Neural progenitor cell (in vitro differentiated cells): ENCODE data around the gene NELFB. TPM values are rescaled to one million over a fixed set of nuclear protein-coding genes. Genes with fewer than 3 reads are reported as not detected.

Experiments used
- DNase-seq: peaks from one replicate; pipeline ENCODE4 v3.0.0-alpha.2; 2016; ENCODE audit warnings: low spot score
- H2AFZ ChIP-seq: fragments of 200-600 bp; sonication (generic); replicated peaks from 2 replicates; pipeline ENCODE4 v1.6.1; 2016; ENCODE audit warnings: antibody characterized with exemption
- H3F3A ChIP-seq: fragments of 200-600 bp; sonication (generic); 2 replicates; pipeline ENCODE4 v1.6.1; 2016; ENCODE audit warnings: antibody characterized with exemption, low read depth
- H3K27ac ChIP-seq: fragments of 200-600 bp; sonication (generic); 2 replicates; pipeline ENCODE4 v1.5.1; 2016; ENCODE audit warnings: mild to moderate bottlenecking
- H3K27me3 ChIP-seq: fragments of 200-600 bp; sonication (generic); 2 replicates; pipeline ENCODE4 v1.6.1; 2016; ENCODE audit warnings: mild to moderate bottlenecking, moderate library complexity
- H3K36me3 ChIP-seq: fragments of 200-600 bp; sonication (generic); 2 replicates; pipeline ENCODE4 v1.5.1; 2016
- H3K4me1 ChIP-seq: fragments of 200-600 bp; sonication (generic); 2 replicates; pipeline ENCODE4 v1.6.1; 2016; ENCODE audit warnings: mixed run types
- H3K4me2 ChIP-seq: fragments of 200-600 bp; sonication (generic); 2 replicates; pipeline ENCODE4 v1.6.1; 2016
- H3K4me3 ChIP-seq: fragments of 200-600 bp; sonication (generic); 2 replicates; pipeline ENCODE4 v1.5.1; 2016
- H3K79me2 ChIP-seq: fragments of 200-600 bp; sonication (generic); 2 replicates; pipeline ENCODE4 v1.6.1; 2016; ENCODE audit warnings: low read depth
- H3K9ac ChIP-seq: fragments of 200-600 bp; sonication (generic); 2 replicates; pipeline ENCODE4 v1.6.1; 2016
- H3K9me3 ChIP-seq: fragments of 200-600 bp; sonication (generic); 2 replicates; pipeline ENCODE4 v1.5.1; 2016; ENCODE audit warnings: low read depth
- H4K20me1 ChIP-seq: fragments of 200-600 bp; sonication (generic); 2 replicates; pipeline ENCODE4 v1.6.1; 2016; ENCODE audit warnings: low read depth
- H3K27ac Mint-ChIP-seq: 3 replicates; pipeline ENCODE4 v1.8.0; 2021; ENCODE audit warnings: mixed read lengths
- H3K27me3 Mint-ChIP-seq: 2 replicates; pipeline ENCODE4 v1.8.0; 2022; ENCODE audit warnings: low read depth, mild to moderate bottlenecking, inconsistent platforms, moderate library complexity, mixed read lengths; ENCODE audit not compliant: insufficient read depth
- H3K36me3 Mint-ChIP-seq: 3 replicates; pipeline ENCODE4 v1.8.0; 2021; ENCODE audit warnings: mixed read lengths
- H3K4me1 Mint-ChIP-seq: 3 replicates; pipeline ENCODE4 v1.8.0; 2021; ENCODE audit warnings: mixed read lengths
- H3K4me3 Mint-ChIP-seq: 3 replicates; pipeline ENCODE4 v1.8.0; 2021; ENCODE audit warnings: mild to moderate bottlenecking, moderate library complexity, mixed read lengths
- H3K9me3 Mint-ChIP-seq: 3 replicates; pipeline ENCODE4 v1.8.0; 2020; ENCODE audit warnings: mixed read lengths
- CTCF ChIP-seq: fragments of 200-600 bp; sonication (generic); IDR thresholded peaks from 2 replicates; pipeline ENCODE4 v1.5.1; 2017; ENCODE audit warnings: antibody characterized with exemption, mild to moderate bottlenecking
- EZH2 ChIP-seq: fragments of 200-600 bp; sonication (generic); IDR thresholded peaks from 2 replicates; pipeline ENCODE4 v1.6.1; 2017; ENCODE audit warnings: antibody characterized with exemption, mild to moderate bottlenecking, moderate library complexity
- EZH2phosphoT487 ChIP-seq: fragments of 200-600 bp; sonication (generic); IDR thresholded peaks from 2 replicates; pipeline ENCODE4 v1.6.1; 2017; ENCODE audit warnings: antibody characterized with exemption
- total RNA-seq: library from RNA; depleted of rRNA; stranded (reverse); fragments of >200 nt; gene quantifications from 2 replicates; pipeline ENCODE4 v1.2.3, GENCODE V29; 2015; ENCODE audit warnings: low replicate concordance

Gene NELFB
- total RNA-seq, 1 donor from 2014 or later = 35.2 TPM

DNA sequence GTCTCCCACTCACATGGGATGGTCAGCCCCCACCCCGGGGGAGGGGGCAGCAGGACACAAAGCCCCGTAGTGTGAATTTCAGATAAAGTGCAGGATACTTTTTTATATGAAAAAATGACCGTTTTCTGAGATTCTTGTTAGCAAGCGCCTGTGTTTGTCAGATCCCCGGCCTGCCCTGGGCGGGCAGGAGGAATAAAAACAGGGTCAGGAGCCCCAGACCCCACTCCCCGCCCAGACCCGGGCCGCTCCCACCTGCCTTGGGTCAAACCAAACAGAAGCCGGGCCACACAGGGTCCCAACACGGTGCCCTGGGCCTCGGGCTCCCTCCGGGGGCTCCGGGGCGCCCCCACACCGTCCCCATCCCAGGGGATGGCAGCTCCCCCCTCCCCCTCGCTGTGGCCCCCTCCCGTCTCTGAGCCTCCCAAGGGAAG, 60.5 kb downstream of the NELFB start:
- no peaks in the 10 kb centered on the region for H3K27me3 Mint-ChIP-seq
- DNase-seq = no peak
- TF ChIP-seq CTCF = no peak
- no peak for TF ChIP-seq EZH2
- no peak for TF ChIP-seq EZH2phosphoT487
- no peaks in the 10 kb centered on the region for H3K9me3 Mint-ChIP-seq
- Histone ChIP-seq H3K4me2 (peak overlapping the region; percentile 69), H3K79me2 (no peaks in the 10 kb centered on the region), H3K9ac (no peak overlapping the region), H3K9me3 (no peaks in the 10 kb centered on the region), H3K27ac (no peak overlapping the region), H4K20me1 (no peaks in the 10 kb centered on the region), H3K36me3 (no peaks in the 10 kb centered on the region), H3F3A (peaks cover 30% of the 10 kb centered on the region), H3K27me3 (no peaks in the 10 kb centered on the region), H3K4me1 (peaks cover 34% of the 10 kb centered on the region), H2AFZ (no peak overlapping the region), H3K4me3 (peak overlapping the region; percentile 14)
- no peaks in the 10 kb centered on the region for H3K36me3 Mint-ChIP-seq
- no peak overlapping the region for H3K4me3 Mint-ChIP-seq
- H3K27ac Mint-ChIP-seq = no peak overlapping the region
- peaks cover 23% of the 10 kb centered on the region for H3K4me1 Mint-ChIP-seq

DNA sequence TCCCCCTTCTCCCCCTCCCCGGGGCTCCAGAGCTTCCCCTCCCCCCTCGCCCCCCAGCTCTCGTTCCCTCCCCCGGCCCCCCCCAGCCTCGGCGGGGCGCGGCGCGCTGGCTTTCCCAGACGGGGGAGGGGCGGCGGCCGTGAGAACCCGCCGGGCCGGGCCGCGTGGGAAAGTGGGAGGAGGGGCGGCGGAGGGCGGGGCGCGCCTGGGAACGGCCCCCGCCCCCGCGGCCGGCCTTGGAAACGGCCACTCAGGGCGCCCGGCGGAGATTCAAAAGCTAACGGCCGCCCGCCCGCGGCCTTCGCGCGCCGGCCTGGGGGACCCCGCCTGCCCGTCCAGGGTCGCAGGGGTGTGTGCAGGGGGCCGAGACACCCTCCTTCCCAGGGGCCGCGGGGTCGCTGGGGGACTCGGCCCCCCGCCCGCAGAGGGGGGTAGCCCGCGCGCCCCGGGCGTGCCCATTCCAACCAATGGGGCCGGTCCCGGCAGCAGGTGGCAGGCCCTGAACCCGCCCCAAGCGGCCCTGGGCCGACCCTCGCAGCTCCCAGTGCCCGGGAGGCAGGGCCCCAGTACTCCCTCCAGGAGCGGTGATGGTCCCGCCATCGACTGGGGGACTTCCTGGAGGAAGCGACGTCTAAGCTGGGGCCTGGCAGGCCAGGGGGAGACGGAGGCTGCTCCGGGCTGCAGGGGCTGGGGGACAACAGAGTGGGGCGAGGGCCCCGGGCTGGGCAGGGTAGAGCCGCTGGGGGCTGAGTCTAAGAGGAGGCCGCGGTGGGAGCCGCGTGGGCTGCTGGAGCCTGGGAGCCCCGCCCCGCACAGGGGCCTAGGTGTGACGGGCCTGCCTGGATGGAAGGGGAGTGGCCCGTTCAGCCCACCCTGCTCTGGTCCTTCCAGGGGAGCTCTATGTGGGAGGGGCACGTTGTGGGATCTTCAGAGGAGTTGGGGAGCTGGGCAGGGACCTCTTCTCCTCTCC, 61.2 kb downstream of the NELFB start:
- Histone ChIP-seq H3K4me2 (peak overlapping the region; percentile 69), H3K4me1 (peaks cover 38% of the 10 kb centered on the region), H3K27ac (no peak overlapping the region), H3K4me3 (peak overlapping the region; percentile 14), H3K79me2 (no peaks in the 10 kb centered on the region), H3K36me3 (no peaks in the 10 kb centered on the region), H3K9ac (no peak overlapping the region), H3K9me3 (no peaks in the 10 kb centered on the region), H4K20me1 (no peaks in the 10 kb centered on the region), H2AFZ (peak overlapping the region; percentile 73), H3F3A (peaks cover 30% of the 10 kb centered on the region), H3K27me3 (no peaks in the 10 kb centered on the region)
- peak; percentile 81 for DNase-seq
- Mint-ChIP-seq H3K9me3 (no peaks in the 10 kb centered on the region), H3K27ac (peak overlapping the region; percentile 78), H3K27me3 (no peaks in the 10 kb centered on the region), H3K4me3 (peak overlapping the region; percentile 55), H3K4me1 (peaks cover 24% of the 10 kb centered on the region), H3K36me3 (no peaks in the 10 kb centered on the region)
- no peak for TF ChIP-seq EZH2
- TF ChIP-seq EZH2phosphoT487 = no peak
- no peak for TF ChIP-seq CTCF

DNA sequence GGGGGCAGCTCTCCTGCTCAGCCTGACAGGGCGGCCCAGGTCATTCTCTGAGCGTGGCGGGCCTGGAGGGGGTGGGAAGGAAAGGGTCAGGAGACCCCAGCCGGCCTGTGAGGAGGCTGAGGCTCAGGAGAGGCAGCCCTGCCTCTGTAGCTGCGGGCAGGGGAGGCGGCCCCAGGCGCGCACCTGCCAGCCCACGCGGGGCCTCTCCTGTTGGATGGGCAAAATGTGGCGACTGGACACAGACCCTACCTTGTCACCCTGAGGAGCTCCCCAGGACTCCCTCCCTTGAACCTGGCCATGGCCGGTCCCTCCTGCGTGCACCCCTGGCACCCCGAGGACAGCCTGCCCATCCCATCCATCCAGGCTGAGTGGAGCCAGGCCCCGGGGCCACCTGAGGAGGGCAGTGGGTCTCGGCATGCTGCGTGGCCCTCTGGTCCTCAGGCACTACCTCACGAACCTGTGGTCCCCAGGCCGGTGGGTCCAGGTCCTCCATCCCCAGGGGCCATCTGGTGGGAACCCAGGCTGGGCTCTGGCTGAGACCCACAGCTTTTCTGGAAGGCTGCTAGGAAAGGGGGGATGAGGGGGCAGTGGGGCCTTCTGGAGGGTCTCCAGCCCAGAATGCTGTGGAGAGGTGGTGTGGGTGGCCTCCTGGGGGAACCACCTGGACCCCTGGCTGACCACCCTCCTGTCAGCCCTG, 62.0 kb downstream of the NELFB start:
- Histone ChIP-seq H3K27me3 (no peaks in the 10 kb centered on the region), H2AFZ (no peak overlapping the region), H3K79me2 (no peaks in the 10 kb centered on the region), H3K9me3 (no peaks in the 10 kb centered on the region), H3K4me1 (peaks cover 38% of the 10 kb centered on the region), H3K36me3 (no peaks in the 10 kb centered on the region), H4K20me1 (no peaks in the 10 kb centered on the region), H3F3A (peaks cover 30% of the 10 kb centered on the region), H3K4me3 (no peak overlapping the region), H3K27ac (no peak overlapping the region), H3K9ac (no peak overlapping the region), H3K4me2 (peak overlapping the region; percentile 69)
- Mint-ChIP-seq H3K27ac (peak overlapping the region; percentile 78), H3K4me3 (peak overlapping the region; percentile 55), H3K36me3 (peaks cover 2% of the 10 kb centered on the region), H3K4me1 (peaks cover 27% of the 10 kb centered on the region), H3K9me3 (peaks cover 3% of the 10 kb centered on the region), H3K27me3 (peaks cover 3% of the 10 kb centered on the region)
- TF ChIP-seq EZH2 (no peak), CTCF (no peak), EZH2phosphoT487 (no peak)
- peak; percentile 9 for DNase-seq
